Neuronal stem cell (in vitro differentiated cells): ENCODE results near the gene FAM131B.
"Not testable (repeated sequence)": the region's sequence is repeated elsewhere in the genome, so short reads cannot be mapped to it uniquely, and the experiment has no call there.

Experiments
- DNase-seq: peaks from one replicate; pipeline ENCODE4 v3.0.0-alpha.2; 2013; ENCODE audit warnings: low spot score
- H2AFZ ChIP-seq: one replicate; pipeline ENCODE4 v1.6.1; 2013; ENCODE audit warnings: mild to moderate bottlenecking, low read length, inconsistent platforms
- H2AK5ac ChIP-seq: 2 replicates; pipeline ENCODE4 v1.6.1; 2013; ENCODE audit warnings: low read depth, mild to moderate bottlenecking, inconsistent platforms, low read length, moderate library complexity, mixed read lengths
- H2BK120ac ChIP-seq: 2 replicates; pipeline ENCODE4 v1.6.1; 2013; ENCODE audit warnings: low read depth, mild to moderate bottlenecking, inconsistent platforms, low read length, moderate library complexity, mixed read lengths
- H2BK12ac ChIP-seq: one replicate; pipeline ENCODE4 v1.6.1; 2013; ENCODE audit warnings: low read length, inconsistent platforms
- H2BK15ac ChIP-seq: 2 replicates; pipeline ENCODE4 v1.6.1; 2013; ENCODE audit warnings: mild to moderate bottlenecking, low read length, inconsistent platforms, mixed read lengths
- H2BK5ac ChIP-seq: one replicate; pipeline ENCODE4 v1.6.1; 2013; ENCODE audit warnings: inconsistent platforms, mild to moderate bottlenecking, low read length, moderate library complexity
- H3K14ac ChIP-seq: one replicate; pipeline ENCODE4 v1.6.1; 2013; ENCODE audit warnings: low read length, inconsistent platforms
- H3K18ac ChIP-seq: 2 replicates; pipeline ENCODE4 v1.6.1; 2013; ENCODE audit warnings: low read length, inconsistent platforms
- H3K23ac ChIP-seq: 2 replicates; pipeline ENCODE4 v1.6.1; 2013; ENCODE audit warnings: low read depth, mild to moderate bottlenecking, mixed read lengths, low read length, inconsistent platforms; ENCODE audit not compliant: poor library complexity
- H3K27ac ChIP-seq: replicated peaks from 3 replicates; pipeline ENCODE4 v1.5.1; 2013; ENCODE audit warnings: low read length, inconsistent platforms
- H3K27me3 ChIP-seq, 3 experiments: 2 replicates each; pipeline ENCODE4 v1.6.1; 2013; ENCODE audit warnings: low read length in 3 of 3, mild to moderate bottlenecking in 2 of 3, inconsistent platforms in 1 of 3, low read depth in 1 of 3, mixed read lengths in 1 of 3, moderate library complexity in 1 of 3; ENCODE audit not compliant: control insufficient read depth in 3 of 3, insufficient read depth in 3 of 3
- H3K36me3 ChIP-seq, 2 donors: replicated peaks in 1 of 2; 2 replicates each; pipeline ENCODE4 v1.6.1; 2013; ENCODE audit warnings: low read length in 2 of 2; ENCODE audit not compliant: control insufficient read depth in 2 of 2, insufficient read depth in 2 of 2
- H3K4ac ChIP-seq: 2 replicates; pipeline ENCODE4 v1.6.1; 2013; ENCODE audit warnings: inconsistent platforms, mild to moderate bottlenecking, low read length, moderate library complexity
- H3K4me1 ChIP-seq, 2 donors: 1 replicate in 1 of 2; 2 replicates in 1 of 2; pipeline ENCODE4 v1.6.1; 2013; ENCODE audit warnings: low read length in 2 of 2, low read depth in 1 of 2; ENCODE audit not compliant: control insufficient read depth in 2 of 2, insufficient read depth in 1 of 2
- H3K4me2 ChIP-seq: one replicate; pipeline ENCODE4 v1.6.1; 2013; ENCODE audit warnings: mild to moderate bottlenecking, low read length, inconsistent platforms; ENCODE audit not compliant: insufficient read depth, poor library complexity, severe bottlenecking
- H3K4me3 ChIP-seq, 2 donors: 2 replicates each; pipeline ENCODE4 v1.5.1; 2013; ENCODE audit warnings: low read length in 2 of 2, mild to moderate bottlenecking in 2 of 2, inconsistent platforms in 1 of 2, moderate library complexity in 1 of 2
- H3K79me1 ChIP-seq: one replicate; pipeline ENCODE4 v1.6.1; 2013; ENCODE audit warnings: low read depth, mild to moderate bottlenecking, inconsistent platforms, low read length, moderate library complexity
- H3K9ac ChIP-seq: one replicate; pipeline ENCODE4 v1.6.1; 2013; ENCODE audit warnings: mild to moderate bottlenecking, low read depth, low read length, inconsistent platforms; ENCODE audit not compliant: poor library complexity
- H3K9me3 ChIP-seq, 2 donors: replicated peaks in 1 of 2; 2 replicates each; pipeline versions ENCODE3 to v1.6.1; 2013; ENCODE audit warnings: low read length in 2 of 2, mild to moderate bottlenecking in 2 of 2, inconsistent platforms in 1 of 2, low read depth in 1 of 2, mixed read lengths in 1 of 2, moderate library complexity in 1 of 2; ENCODE audit not compliant: control insufficient read depth in 2 of 2, insufficient read depth in 1 of 2
- H4K8ac ChIP-seq: one replicate; pipeline ENCODE4 v1.6.1; 2013; ENCODE audit warnings: low read depth, mild to moderate bottlenecking, inconsistent platforms, low read length, moderate library complexity
- H4K91ac ChIP-seq: one replicate; pipeline ENCODE4 v1.6.1; 2013; ENCODE audit warnings: low read length, low read depth, mild to moderate bottlenecking, inconsistent platforms; ENCODE audit not compliant: poor library complexity
- WGBS, 2 donors: extraction: QIAGEN DNeasy Blood & Tissue Kit; methylation state at CpG; one replicate each; pipeline ENCODE4 v1.1.7; 2013; ENCODE audit warnings: missing lambda C conversion rate in 2 of 2, mixed read lengths in 1 of 2; ENCODE audit not compliant: insufficient read length in 2 of 2, insufficient replicate concordance in 1 of 2; ENCODE audit errors: extremely low coverage in 2 of 2; 5-methylcytosine and 5-hydroxymethylcytosine counted together

The FAM131B gene

DNA sequence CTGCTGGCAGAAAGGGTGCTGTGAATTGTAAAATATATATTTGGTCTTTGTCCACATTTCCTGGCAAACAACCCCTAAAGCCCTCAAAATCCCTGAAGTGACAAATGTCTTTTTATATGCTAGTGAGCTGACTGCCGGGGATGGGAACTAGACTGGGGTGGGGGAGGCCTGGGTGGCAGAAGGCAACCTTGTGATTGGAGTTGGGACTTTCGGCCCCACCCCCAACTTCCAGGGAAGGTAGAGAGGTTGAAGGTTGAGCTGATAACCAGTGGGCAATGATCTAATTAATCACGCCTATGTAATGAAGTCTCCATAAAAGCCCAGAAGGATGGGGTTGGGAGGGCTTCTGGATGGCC is 43.5 kb upstream of the FAM131B start:
- Histone ChIP-seq H3K9ac (no peak overlapping the region), H2BK120ac (no peak overlapping the region), H4K8ac (no peak overlapping the region), H3K4ac (no peak overlapping the region), H3K27ac (no peak overlapping the region), H2AFZ (peak overlapping the region; percentile 51), H2AK5ac (no peak overlapping the region), H3K79me1 (no peaks in the 10 kb centered on the region), H3K14ac (no peak overlapping the region), H3K23ac (no peak overlapping the region), H2BK15ac (no peak overlapping the region), H3K4me1 (peaks cover 11 to 16% of the 10 kb centered on the region in 2 donors), H3K27me3 (peaks cover 0 to 11% (median 0%) of the 10 kb centered on the region in 3 experiments), H4K91ac (no peak overlapping the region), H3K4me2 (no peak overlapping the region), H3K36me3 (no peaks in the 10 kb centered on the region), H3K18ac (no peak overlapping the region), H2BK5ac (no peak overlapping the region), H3K9me3 (no peaks in the 10 kb centered on the region), H2BK12ac (no peak overlapping the region), H3K4me3 (no peak overlapping the region)
- WGBS, 2 donors = no CpG with 5 or more reads among the region's 3 CpGs
- DNase-seq = no peak

DNA sequence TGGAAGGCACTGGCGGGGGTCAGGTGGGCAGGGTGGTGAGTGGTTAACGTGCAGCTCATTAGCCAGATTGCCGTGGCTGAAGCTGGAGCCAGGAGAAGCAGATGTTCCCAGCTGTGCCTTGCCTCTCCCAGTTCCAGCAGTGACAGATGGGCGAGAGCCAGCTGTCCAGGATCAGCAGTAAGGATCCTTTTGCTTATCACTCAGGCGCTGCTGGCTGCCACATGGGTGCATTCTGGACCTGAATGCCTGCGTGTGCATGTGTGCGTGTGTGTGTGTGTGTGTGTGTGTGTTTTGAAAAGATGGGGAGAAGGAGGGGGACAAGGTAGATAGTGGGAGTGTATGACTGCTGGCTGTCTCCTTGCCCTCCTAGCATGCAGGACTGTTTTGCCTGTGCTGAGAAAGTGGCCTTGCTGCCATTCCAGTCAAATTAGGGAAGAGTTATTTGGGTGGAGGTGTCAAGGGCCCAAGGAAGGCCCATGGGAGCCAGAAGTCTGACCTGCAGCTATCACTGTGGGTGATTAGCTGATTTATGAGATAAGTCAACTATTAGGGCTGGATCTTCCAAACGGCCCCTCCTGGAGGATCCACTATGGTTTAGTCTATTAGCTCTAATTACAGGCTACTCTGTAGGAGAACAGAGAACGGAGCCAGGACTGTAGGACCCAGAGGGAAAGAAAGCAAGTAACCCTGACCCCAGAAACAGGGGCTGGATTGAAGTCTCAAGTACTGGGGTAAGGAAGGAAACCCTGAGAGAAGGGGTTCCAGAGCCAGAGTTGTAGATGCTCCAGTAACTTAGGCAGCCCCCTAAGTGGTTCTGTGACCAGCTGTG is 42.9 kb upstream of the FAM131B start:
- Histone ChIP-seq H2BK120ac (no peak overlapping the region), H4K91ac (no peak overlapping the region), H3K27ac (no peak overlapping the region), H4K8ac (no peak overlapping the region), H3K4me1 (peaks cover 9 to 15% of the 10 kb centered on the region in 2 donors), H2AK5ac (peak overlapping the region; percentile 33), H3K23ac (no peak overlapping the region), H3K9me3 (no peaks in the 10 kb centered on the region), H2AFZ (peak overlapping the region; percentile 51), H2BK12ac (no peak overlapping the region), H3K18ac (no peak overlapping the region), H3K27me3 (peaks cover 0 to 11% (median 0%) of the 10 kb centered on the region in 3 experiments), H3K4me2 (no peak overlapping the region), H2BK15ac (no peak overlapping the region), H2BK5ac (no peak overlapping the region), H3K9ac (peak overlapping the region; percentile 30), H3K4me3 (no peak overlapping the region), H3K36me3 (no peaks in the 10 kb centered on the region), H3K79me1 (no peaks in the 10 kb centered on the region), H3K14ac (no peak overlapping the region), H3K4ac (no peak overlapping the region)
- WGBS, 2 donors = no CpG with 5 or more reads among the region's 9 CpGs
- no peak for DNase-seq

DNA sequence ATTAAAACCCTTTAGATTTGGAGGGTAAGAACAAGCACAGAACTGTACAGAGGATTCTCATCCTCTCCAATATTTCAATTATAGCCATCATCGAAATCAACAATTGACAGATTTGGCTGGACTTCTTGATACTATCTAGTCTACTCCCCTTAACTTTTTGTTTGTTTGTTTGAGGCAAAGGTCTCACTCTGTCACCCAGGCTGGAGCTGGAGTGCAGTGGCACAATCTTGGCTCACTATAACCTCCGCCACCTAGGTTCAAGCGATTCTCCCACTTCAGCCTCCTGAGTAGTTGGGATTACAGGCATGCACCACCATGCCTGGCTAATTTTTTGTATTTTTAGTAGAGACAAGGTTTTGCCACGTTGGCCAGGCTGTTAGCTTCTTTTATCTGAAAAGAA is 39.7 kb upstream of the FAM131B start:
- not testable (repeated sequence) for H2BK12ac ChIP-seq, H3K9me3 ChIP-seq, H3K4me1 ChIP-seq, H3K36me3 ChIP-seq, H3K27me3 ChIP-seq, H3K14ac ChIP-seq, H2BK15ac ChIP-seq, H2BK5ac ChIP-seq, H2BK120ac ChIP-seq, H3K4me2 ChIP-seq, H3K18ac ChIP-seq, H3K23ac ChIP-seq, H3K9ac ChIP-seq, H3K4ac ChIP-seq, H3K27ac ChIP-seq, H3K4me3 ChIP-seq, H2AFZ ChIP-seq, H4K91ac ChIP-seq, DNase-seq, H2AK5ac ChIP-seq, H4K8ac ChIP-seq, H3K79me1 ChIP-seq
- no CpG with 5 or more reads among the region's 4 CpGs for WGBS, 2 donors

DNA sequence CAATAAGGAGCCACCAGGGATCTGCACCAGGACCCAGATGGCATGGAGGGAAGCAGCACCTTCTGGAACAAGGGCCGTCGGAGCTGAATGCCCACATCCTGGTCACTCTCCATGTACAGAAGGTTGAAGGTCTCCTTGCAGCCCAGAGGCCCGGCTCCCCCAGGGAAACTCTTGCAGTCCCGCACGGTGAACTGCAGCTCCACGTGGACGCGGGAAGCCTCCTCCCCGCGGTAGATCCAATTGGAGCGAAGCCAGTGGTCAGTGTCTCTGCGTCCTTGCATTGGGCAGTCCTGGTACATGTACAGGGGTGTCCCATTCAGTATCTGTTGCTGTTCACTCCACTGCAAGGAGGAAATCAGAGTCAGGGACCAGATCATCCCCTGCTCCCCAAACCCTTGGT is 38.8 kb upstream of the FAM131B start:
- H3K4me3 ChIP-seq = no peak overlapping the region
- H2BK12ac ChIP-seq = no peak overlapping the region
- no peak overlapping the region for H2BK120ac ChIP-seq
- H3K14ac ChIP-seq = no peak overlapping the region
- no peaks in the 10 kb centered on the region for H3K9me3 ChIP-seq
- no peaks in the 10 kb centered on the region for H3K79me1 ChIP-seq
- H3K4ac ChIP-seq = no peak overlapping the region
- peak overlapping the region; percentile 4 for H3K18ac ChIP-seq
- H2AK5ac ChIP-seq = no peak overlapping the region
- no peak overlapping the region for H2BK15ac ChIP-seq
- H3K27ac ChIP-seq = no peak overlapping the region
- no peak overlapping the region for H4K8ac ChIP-seq
- H3K23ac ChIP-seq = no peak overlapping the region
- WGBS, 2 donors = no CpG with 5 or more reads among the region's 12 CpGs
- no peaks in the 10 kb centered on the region for H3K36me3 ChIP-seq
- peaks cover 2 to 9% of the 10 kb centered on the region in 2 donors for H3K4me1 ChIP-seq
- no peak overlapping the region for H3K9ac ChIP-seq
- no peak overlapping the region for H3K4me2 ChIP-seq
- no peak overlapping the region for H4K91ac ChIP-seq
- H3K27me3 ChIP-seq = no peaks in the 10 kb centered on the region
- no peak overlapping the region for H2BK5ac ChIP-seq
- DNase-seq = no peak
- H2AFZ ChIP-seq = no peak overlapping the region
